GM12801 (cell line): ENCODE results near the gene ABCB9.

Source experiments
- CTCF ChIP-seq: IDR thresholded peaks from one replicate; pipeline ENCODE4 v1.5.1; 2011; ENCODE audit warnings: control low read depth; ENCODE audit not compliant: insufficient read length; ENCODE audit errors: extremely low read depth

The ABCB9 gene

GRCh38 chr12:122918827-122919226 lies 47.4 kb downstream of the ABCB9 start:
- TF ChIP-seq CTCF: no peak

- no peak for TF ChIP-seq CTCF
These were observed 48.6 kb downstream of the ABCB9 start for GRCh38 chr12:122917507-122918121.

GRCh38 chr12:122909442-122910288 lies 56.6 kb downstream of the ABCB9 start:
- no peak for TF ChIP-seq CTCF

- no peak for TF ChIP-seq CTCF
These were observed 57.3 kb downstream of the ABCB9 start for GRCh38 chr12:122908915-122909314.

GRCh38 chr12:122903693-122904034 lies 62.6 kb downstream of the ABCB9 start:
- TF ChIP-seq CTCF: no peak

GRCh38 chr12:122902854-122903692 lies 63.2 kb downstream of the ABCB9 start:
- no peak for TF ChIP-seq CTCF

GRCh38 chr12:122899887-122900286 lies 66.4 kb downstream of the ABCB9 start:
- no peak for TF ChIP-seq CTCF
